ENCODE results near the gene SCN3A. TPM values are rescaled to one million over a fixed set of nuclear protein-coding genes. Genes with fewer than 3 reads are reported as not detected.

Gene SCN3A
- polyA plus RNA-seq, 3 donors = 0.28 to 0.83 (median 0.34) TPM

DNA sequence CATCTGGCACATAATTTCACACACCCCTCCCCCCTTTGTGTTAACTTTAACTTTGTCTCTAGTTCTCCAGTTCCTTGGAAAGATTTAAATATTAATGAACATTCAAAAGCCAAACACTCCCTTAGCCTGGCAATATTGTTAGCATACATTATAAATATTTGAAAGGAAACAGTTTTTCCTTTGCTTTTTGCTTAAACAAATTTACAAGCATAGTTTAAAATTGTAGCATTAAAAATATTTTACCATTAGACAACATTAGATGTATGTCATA is 135.4 kb downstream of the SCN3A start:
- DNase-seq (ENCODE audit: extremely low read depth in 1 of 11, low read depth in 9 of 11, low spot score in 4 of 11) = no peak

DNA sequence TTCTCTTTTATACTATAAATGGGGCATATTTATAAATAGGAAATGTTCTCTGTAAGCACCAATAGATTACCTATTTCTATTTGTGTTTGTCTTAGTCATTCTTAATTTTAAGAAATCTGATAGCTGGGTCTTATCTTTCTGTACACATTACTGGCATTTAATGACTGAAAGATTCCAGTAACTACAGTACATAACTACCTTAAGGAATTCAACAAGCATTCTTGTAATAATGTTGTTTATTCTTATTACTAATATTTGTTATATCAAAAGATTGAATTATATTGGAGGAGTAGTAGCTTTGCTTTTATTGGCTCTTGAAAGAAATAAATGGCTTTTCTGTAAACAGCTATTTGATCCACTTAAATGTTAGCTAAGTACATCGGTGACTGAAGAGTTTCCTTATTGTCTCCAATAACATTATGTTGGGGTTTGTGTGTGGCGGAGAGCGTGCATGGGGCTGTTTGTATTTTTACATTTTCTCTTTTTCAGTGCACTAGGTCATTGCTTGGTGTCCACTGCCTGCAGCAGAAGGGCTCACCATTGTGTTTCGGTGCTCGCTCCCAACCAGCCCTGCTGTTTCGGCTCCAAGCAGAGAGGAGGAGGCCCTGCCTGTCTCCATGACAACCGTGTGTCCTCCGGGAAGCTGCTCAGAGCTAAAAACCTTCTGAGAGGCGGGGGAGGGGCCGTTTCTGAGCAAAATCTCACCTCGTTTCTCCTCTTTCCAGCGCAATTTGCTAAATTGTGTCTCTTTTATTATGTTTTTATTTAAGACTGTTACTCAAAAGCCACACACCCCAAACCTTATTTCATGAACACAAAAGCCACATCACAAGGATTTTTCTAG is 136.0 kb downstream of the SCN3A start:
- DNase-seq (ENCODE audit: extremely low read depth in 1 of 11, low read depth in 9 of 11, low spot score in 4 of 11) = peak in 10 of 11 donors; percentile 36 to 75 (median 56)

DNA sequence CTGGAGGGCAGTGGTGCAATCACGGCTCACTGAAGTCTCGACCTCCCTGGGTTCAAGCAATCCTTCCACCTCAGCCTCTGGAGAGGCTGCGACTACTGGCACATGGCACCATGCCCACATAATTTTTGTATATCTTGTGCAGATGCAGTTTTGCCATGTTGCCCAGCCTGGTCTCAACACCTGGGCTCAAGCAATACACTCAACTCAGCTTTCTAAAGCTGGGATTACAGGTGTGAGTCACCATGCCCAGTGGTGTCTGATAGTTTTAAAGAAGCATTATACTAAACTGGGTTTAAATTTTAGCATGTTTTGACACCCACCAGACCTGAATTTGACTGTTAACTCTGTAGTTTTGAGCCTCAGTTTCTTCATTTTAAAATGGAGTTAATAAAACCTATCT is 139.1 kb downstream of the SCN3A start:
- no peak for DNase-seq (ENCODE audit: extremely low read depth in 1 of 11, low read depth in 9 of 11, low spot score in 4 of 11)

DNA sequence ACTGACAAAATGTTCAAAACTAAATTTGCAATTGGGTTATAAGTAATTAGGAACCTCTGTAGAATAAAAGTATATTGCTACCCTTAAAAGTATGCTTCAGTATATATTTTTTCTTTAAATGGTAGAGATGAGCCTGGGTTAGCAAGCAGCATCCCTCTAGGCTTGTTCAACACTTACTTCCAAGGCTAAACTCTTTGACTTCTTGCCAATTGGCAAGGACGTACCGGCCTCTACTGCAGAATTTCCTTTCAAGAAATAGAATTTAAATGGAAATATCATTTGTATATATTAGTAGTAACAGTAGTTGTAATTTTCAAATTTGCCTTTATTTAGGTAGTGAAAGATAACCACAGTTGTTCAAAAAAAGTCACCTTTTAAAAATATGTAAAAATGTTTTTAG is 143.4 kb downstream of the SCN3A start:
- DNase-seq (ENCODE audit: extremely low read depth in 1 of 11, low read depth in 9 of 11, low spot score in 4 of 11) = no peak

DNA sequence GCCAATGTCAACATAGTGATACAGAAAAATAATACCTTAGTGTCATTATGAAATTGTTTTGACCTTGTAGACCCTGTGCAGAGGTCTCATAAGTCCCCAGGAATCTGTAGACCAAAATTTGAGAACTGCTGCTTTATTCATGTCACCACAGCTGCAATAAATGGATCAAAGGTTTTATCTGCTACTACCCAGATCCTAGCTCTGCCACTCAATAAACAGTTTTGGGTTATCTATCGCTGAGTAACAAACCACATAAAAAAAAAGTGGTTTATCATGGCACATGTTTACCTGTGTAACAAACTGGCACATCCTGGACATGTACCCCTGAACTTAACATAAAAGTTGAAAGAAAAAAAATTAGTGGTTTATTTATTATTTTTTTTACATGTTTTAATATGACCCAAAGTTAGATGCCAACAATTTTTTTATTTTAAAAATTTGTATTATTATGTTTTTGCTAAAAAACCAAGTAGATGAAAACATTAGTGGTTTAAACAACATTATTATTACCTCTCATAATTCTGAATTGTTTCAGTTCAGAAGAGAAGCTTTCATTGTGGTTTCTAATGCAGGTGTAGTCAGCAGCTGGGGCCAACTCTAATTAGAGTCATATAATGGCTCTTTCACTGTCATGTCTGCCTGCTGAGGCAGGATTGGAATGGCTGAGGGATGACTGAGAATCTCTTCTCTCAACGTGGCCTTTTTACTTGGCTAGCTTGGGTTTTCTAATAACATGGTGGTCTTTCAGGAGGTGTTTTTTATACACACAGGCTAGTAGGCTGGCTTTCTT is 145.2 kb downstream of the SCN3A start:
- DNase-seq (ENCODE audit: extremely low read depth in 1 of 11, low read depth in 9 of 11, low spot score in 4 of 11) = no peak

DNA sequence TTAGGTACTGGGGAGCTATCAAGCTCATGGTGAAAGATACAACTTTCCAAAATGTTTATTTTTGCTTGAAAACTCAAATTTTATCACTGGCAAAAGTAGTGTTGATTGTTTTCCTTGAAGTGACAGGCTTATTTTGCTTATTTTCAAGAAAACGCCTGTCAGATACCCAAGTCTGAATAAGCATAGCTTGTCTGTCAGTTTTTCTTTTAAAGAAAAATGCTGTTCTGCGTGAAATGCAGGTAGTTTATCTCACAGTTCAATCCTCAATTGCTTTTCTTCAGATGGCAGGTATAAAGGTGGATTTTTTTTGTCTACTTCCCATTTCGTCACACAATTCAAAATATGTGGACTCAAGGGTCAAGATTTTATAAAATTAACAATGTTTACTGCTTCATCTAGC is 145.9 kb downstream of the SCN3A start:
- no peak for DNase-seq (ENCODE audit: extremely low read depth in 1 of 11, low read depth in 9 of 11, low spot score in 4 of 11)

DNA sequence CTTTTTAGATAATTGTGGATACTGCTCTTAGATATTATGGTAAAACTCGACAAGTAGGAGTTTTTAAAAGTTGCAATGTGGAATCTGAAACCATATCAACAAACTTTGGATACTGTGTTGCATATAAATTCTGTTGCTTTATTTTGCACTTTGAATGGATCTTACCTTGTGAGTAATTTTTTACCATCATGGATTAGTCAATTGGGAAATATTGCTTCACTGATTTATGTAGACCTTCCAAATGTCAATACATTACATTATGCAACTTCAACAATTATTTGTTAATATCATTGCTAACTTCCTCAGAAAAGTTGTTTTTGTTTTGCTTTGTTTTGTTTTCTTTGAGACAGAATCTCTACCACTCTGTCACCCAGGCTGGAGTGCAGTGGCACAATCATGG is 146.5 kb downstream of the SCN3A start:
- no peak for DNase-seq (ENCODE audit: extremely low read depth in 1 of 11, low read depth in 9 of 11, low spot score in 4 of 11)

DNA sequence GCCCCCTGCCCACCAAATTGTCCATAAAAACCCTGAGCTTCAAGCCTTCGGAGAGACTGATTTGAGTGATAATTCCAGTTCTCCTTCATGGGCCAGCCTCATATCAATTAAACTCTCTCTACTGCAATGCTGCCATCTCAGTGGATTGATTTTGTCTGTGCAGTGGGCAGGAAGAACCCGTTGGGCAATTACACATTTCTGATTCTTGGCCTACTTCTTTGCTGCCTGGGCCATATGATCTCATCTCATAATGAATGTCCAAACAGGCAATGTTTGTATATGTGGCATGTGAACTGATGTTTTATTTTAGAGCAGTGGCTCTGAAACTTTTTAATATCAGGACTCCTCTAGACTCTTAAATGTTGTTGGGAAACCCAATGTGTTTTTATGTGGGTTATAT is 147.3 kb downstream of the SCN3A start:
- no peak for DNase-seq (ENCODE audit: extremely low read depth in 1 of 11, low read depth in 9 of 11, low spot score in 4 of 11)

DNA sequence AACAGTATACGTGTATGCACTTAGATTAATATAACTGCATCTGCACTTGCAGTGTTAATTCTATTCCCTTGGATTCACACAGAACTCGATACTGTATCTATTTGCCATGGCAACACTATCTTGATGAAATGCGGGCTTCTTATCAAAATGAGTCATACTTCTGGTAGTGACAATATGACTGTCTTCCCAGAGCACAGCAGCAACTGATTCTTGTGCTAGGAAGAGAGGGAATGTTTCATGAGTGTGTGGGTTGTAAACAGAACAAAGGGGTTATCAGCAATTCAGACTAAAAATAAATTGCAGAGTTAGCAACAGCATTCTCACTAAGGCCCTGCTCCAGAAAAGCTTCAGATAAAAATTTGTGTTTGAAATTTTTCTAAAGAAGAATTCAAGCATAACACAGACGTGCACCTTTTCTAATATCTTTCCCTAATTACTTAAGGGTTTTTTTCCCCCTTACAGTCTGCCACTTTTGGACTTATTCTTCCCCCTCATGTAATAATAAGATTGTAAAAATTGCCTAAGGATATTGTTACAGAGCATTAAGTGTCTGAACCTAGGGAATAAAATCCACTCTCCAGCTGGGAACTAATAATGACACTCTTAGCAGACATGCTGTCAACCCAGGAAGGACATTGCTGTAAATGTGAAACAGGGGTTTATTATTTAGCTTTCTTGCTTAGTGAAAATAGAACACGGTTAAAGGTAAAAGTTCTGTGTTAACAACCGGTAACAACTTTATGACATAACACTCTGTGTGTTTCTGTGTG is 148.6 kb downstream of the SCN3A start:
- DNase-seq (ENCODE audit: extremely low read depth in 1 of 11, low read depth in 9 of 11, low spot score in 4 of 11) = no peak

DNA sequence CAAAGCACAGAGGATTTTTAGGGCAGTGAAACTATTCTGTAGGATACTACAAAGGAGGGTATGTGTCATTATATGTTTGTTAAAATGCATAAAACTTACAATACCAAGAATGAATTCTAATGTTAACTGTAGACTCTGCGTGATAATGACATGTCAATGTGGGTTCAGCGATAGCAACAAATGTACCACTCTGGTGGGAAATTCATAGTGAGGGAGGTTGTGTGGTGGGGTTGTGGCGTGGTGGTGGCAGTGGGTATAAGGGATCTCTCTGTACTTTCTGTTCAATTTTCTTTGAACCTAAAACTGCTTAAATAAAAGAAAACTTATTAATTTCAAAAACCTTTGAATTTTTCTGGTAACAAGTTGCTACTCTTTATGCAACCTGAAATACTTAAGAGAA is 149.2 kb downstream of the SCN3A start:
- no peak for DNase-seq (ENCODE audit: extremely low read depth in 1 of 11, low read depth in 9 of 11, low spot score in 4 of 11)

DNA sequence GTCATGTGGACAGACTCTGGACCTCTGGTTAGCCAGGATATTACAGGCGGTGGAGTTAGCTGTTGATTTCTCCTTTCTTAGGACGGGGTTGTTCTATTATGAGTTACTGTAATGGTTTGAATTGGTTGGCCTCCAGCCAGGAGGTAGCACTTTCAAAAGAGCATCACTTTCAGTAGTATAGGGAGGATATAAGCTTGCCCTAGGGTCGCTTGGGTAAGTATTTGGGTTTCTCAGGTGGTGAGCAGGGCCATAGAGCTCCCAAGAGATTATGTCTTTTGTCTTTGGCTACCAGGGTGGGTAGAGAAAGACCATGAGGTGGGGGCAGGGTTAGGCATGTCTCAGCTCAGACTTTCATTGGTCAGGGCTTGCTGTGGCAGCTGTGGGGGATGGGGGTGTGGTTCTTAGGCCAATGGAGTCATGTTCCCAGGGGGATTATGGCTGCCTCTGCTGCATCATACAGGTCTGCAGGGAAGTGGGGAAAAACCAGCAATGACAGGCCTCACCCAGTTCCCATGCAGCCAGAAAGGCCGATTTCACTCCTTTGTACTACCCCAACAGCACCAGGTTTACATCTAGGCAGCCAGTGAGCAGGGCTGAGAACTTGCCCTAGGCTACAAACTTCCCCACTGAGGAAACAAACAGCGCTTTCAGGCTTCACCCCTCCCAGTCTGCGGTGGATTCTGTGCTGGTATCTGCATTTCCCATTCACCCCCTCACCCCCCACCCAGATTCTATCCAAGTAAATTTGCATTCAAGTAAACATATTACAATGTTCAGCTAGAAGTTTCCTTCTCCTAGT is 159.1 kb downstream of the SCN3A start:
- no peak for DNase-seq (ENCODE audit: extremely low read depth in 1 of 11, low read depth in 9 of 11, low spot score in 4 of 11)

Other genes with a start within 250 kb of the SCN3A start
- 10 to 100 TPM in 2 of 3 donors, 1 to 10 TPM in 1; 3.8 to 21.5 (median 15.4) TPM for gene SLC38A11, start 248.5 kb downstream of the SCN3A start, polyA plus RNA-seq (ENCODE audit: insufficient read length in 3 of 3)
- gene SCN2A, start 35.4 kb upstream of the SCN3A start, polyA plus RNA-seq (ENCODE audit: insufficient read length in 3 of 3) = 1 to 10 TPM; 1.2 to 4.3 (median 2.2) TPM

All from renal cortex interstitium (tissue), 11 donors.